ENCODE data around the gene SREBF2. TPM values are rescaled to one million over a fixed set of nuclear protein-coding genes. Genes with fewer than 3 reads are reported as not detected.
"Not testable (repeated sequence)": the region's sequence is repeated elsewhere in the genome, so short reads cannot be mapped to it uniquely, and the experiment has no call there.

Gene SREBF2
- total and polyA plus RNA-seq, 2 experiments from 2014 or later, result 23.6 to 26.5 TPM

GRCh38 chr22:41946629-41947423, 113.9 kb downstream of the SREBF2 start, which contains the start of gene CENPM:
Gene CENPM (minus strand): TSS chr22:41947152. CDS start chr22:41947076, 76 bp downstream.
- Histone ChIP-seq H3K79me2 (ENCODE audit: insufficient read depth) (peaks cover 10% of the 10 kb centered on the region; the same call in 1 of the 2 replicates), H3K9me3 (ENCODE audit: low read depth) (no peaks in the 10 kb centered on the region), H3K9ac (peak within 1 kb of the TSS; percentile 76), H3K4me3 (peak within 1 kb of the TSS; percentile 81), H3K4me2 (ENCODE audit: unreplicated experiment) (peak within 1 kb of the TSS; percentile 96), H3K9me2 (ENCODE audit: insufficient read depth) (no peaks in the 10 kb centered on the region), H4K20me1 (ENCODE audit: insufficient read depth) (no peaks in the 10 kb centered on the region), H3K27me3 (replicated peaks; ENCODE audit: insufficient read depth) (no peaks in the 10 kb centered on the region), H3K4me1 (ENCODE audit: insufficient read depth) (peaks cover 7% of the 10 kb centered on the region), H3K36me3 (ENCODE audit: low read depth) (no peaks in the 10 kb centered on the region), H3F3A (ENCODE audit: insufficient read depth) (peaks cover 3% of the 10 kb centered on the region), H3K27ac (0 out of 2 replicates have a peak within 1 kb of the TSS, but pooled peaks have one; percentile 6), H2AFZ (peak within 1 kb of the TSS; percentile 91)
- in situ Hi-C loops (cut with MboI), result loop anchor here (10.0 kb wide), 1 partner anchor 252 kb away; the partner anchor contains the start of gene MEI1
- DNase-seq, result peak; percentile 97
- 1 to 2% methylated on average over 46 to 51 of the region's 56 CpGs for WGBS, 2 experiments (ENCODE audit: low coverage in 1 of 2, low lambda C conversion rate in 2 of 2, missing lambda C conversion rate in 2 of 2)
- TF ChIP-seq EZH2phosphoT487 (IDR thresholded peaks at IDR 0.05; ENCODE audit: insufficient read depth, low read depth), result no peak
- no peak for TF ChIP-seq EZH2 (IDR thresholded peaks at IDR 0.05; ENCODE audit: insufficient read depth, poor library complexity, severe bottlenecking)

- H3K4me3 ChIP-seq, result peak overlapping the region; percentile 81
- H3K9ac ChIP-seq, result peak overlapping the region; percentile 76
- no peaks in the 10 kb centered on the region for H3K9me3 ChIP-seq (ENCODE audit: low read depth)
- peak overlapping the region; percentile 91 for H2AFZ ChIP-seq
- H4K20me1 ChIP-seq (ENCODE audit: insufficient read depth), result no peaks in the 10 kb centered on the region
- H3F3A ChIP-seq (ENCODE audit: insufficient read depth), result no peaks in the 10 kb centered on the region
- no peaks in the 10 kb centered on the region for H3K9me2 ChIP-seq (ENCODE audit: insufficient read depth)
- peak overlapping the region; percentile 96 for H3K4me2 ChIP-seq (ENCODE audit: unreplicated experiment)
- H3K27ac ChIP-seq, result no peak overlapping the region
- DNase-seq, result no peak
- in situ Hi-C loops (cut with MboI), result loop anchor here (10.0 kb wide), 1 partner anchor 253 kb away; the partner anchor contains the start of gene MEI1
- TF ChIP-seq EZH2phosphoT487 (IDR thresholded peaks at IDR 0.05; ENCODE audit: insufficient read depth, low read depth) (no peak), EZH2 (IDR thresholded peaks at IDR 0.05; ENCODE audit: insufficient read depth, poor library complexity, severe bottlenecking) (no peak)
- H3K36me3 ChIP-seq (ENCODE audit: low read depth), result no peaks in the 10 kb centered on the region
- peaks cover 7% of the 10 kb centered on the region for H3K4me1 ChIP-seq (ENCODE audit: insufficient read depth)
- H3K27me3 ChIP-seq (replicated peaks; ENCODE audit: insufficient read depth), result no peaks in the 10 kb centered on the region
- WGBS, 2 experiments (ENCODE audit: low coverage in 1 of 2, low lambda C conversion rate in 2 of 2, missing lambda C conversion rate in 2 of 2), result 63 to 68% methylated on average over 18 to 21 of the region's 21 CpGs
- peaks cover 10% of the 10 kb centered on the region; the same call in 1 of the 2 replicates for H3K79me2 ChIP-seq (ENCODE audit: insufficient read depth)
Measured at GRCh38 chr22:41947424-41948080, 114.6 kb downstream of the SREBF2 start.

GRCh38 chr22:41948142-41948541, 115.2 kb downstream of the SREBF2 start:
- DNase-seq, result no peak
- no peak overlapping the region for H3K9ac ChIP-seq
- no peak overlapping the region for H3K4me3 ChIP-seq
- peaks cover 10% of the 10 kb centered on the region; the same call in 1 of the 2 replicates for H3K79me2 ChIP-seq (ENCODE audit: insufficient read depth)
- H3F3A ChIP-seq (ENCODE audit: insufficient read depth), result no peaks in the 10 kb centered on the region
- H4K20me1 ChIP-seq (ENCODE audit: insufficient read depth), result no peaks in the 10 kb centered on the region
- no peak overlapping the region for H3K4me2 ChIP-seq (ENCODE audit: unreplicated experiment)
- H3K36me3 ChIP-seq (ENCODE audit: low read depth), result no peaks in the 10 kb centered on the region
- H3K27ac ChIP-seq, result no peak overlapping the region
- H3K27me3 ChIP-seq (replicated peaks; ENCODE audit: insufficient read depth), result no peaks in the 10 kb centered on the region
- H3K4me1 ChIP-seq (ENCODE audit: insufficient read depth), result peaks cover 7% of the 10 kb centered on the region
- H3K9me3 ChIP-seq (ENCODE audit: low read depth), result no peaks in the 10 kb centered on the region
- H2AFZ ChIP-seq, result no peak overlapping the region
- in situ Hi-C loops (cut with MboI), result loop anchor here (10.0 kb wide), 1 partner anchor 253 kb away; the partner anchor contains the start of gene MEI1
- no peak for TF ChIP-seq EZH2phosphoT487 (IDR thresholded peaks at IDR 0.05; ENCODE audit: insufficient read depth, low read depth)
- TF ChIP-seq EZH2 (IDR thresholded peaks at IDR 0.05; ENCODE audit: insufficient read depth, poor library complexity, severe bottlenecking), result no peak
- 94 to 95% methylated on average over 2 of the region's 2 CpGs for WGBS, 2 experiments (ENCODE audit: low coverage in 1 of 2, low lambda C conversion rate in 2 of 2, missing lambda C conversion rate in 2 of 2)
- no peaks in the 10 kb centered on the region for H3K9me2 ChIP-seq (ENCODE audit: insufficient read depth)

- in situ Hi-C loops (cut with MboI), result loop anchor here (10.0 kb wide), 1 partner anchor 254 kb away; the partner anchor contains the start of gene MEI1
Measured at GRCh38 chr22:41948928-41949296, 116.0 kb downstream of the SREBF2 start.

More at GRCh38 chr22:41948928-41949296, 116.0 kb downstream of the SREBF2 start:
- H3K27ac ChIP-seq; H3K4me2 ChIP-seq (ENCODE audit: unreplicated experiment); H4K20me1 ChIP-seq (ENCODE audit: insufficient read depth); H3K36me3 ChIP-seq (ENCODE audit: low read depth); H3K27me3 ChIP-seq (replicated peaks; ENCODE audit: insufficient read depth); H3K4me3 ChIP-seq; DNase-seq; H3K4me1 ChIP-seq (ENCODE audit: insufficient read depth); H3K79me2 ChIP-seq (ENCODE audit: insufficient read depth); H3F3A ChIP-seq (ENCODE audit: insufficient read depth); H3K9me2 ChIP-seq (ENCODE audit: insufficient read depth); H2AFZ ChIP-seq; H3K9ac ChIP-seq; H3K9me3 ChIP-seq (ENCODE audit: low read depth): not testable (repeated sequence)
- WGBS, 2 experiments (ENCODE audit: low coverage in 1 of 2, low lambda C conversion rate in 2 of 2, missing lambda C conversion rate in 2 of 2), result 89 to 94% methylated on average over 7 to 8 of the region's 8 CpGs

Measured in GM23248 (cell line).